HG02571 (cell line): ENCODE data around the gene RFX8.

Experiments
- ATAC-seq: cut with Tn5 transposase; IDR thresholded peaks from one replicate; pipeline ENCODE4 v1.9.1; 2021; ENCODE audit warnings: mild to moderate bottlenecking, moderate library complexity; ENCODE audit not compliant: unreplicated experiment

RFX8 gene

GRCh38 chr2:101415220-101415619, 59.7 kb downstream of the RFX8 start:
- no peak for ATAC-seq

- ATAC-seq = no peak
Measured at GRCh38 chr2:101412092-101412694, 62.7 kb downstream of the RFX8 start.

GRCh38 chr2:101410746-101411145, 64.2 kb downstream of the RFX8 start:
- ATAC-seq = no peak

GRCh38 chr2:101410114-101410513, 64.8 kb downstream of the RFX8 start:
- no peak for ATAC-seq

GRCh38 chr2:101409699-101410098, 65.2 kb downstream of the RFX8 start:
- no peak for ATAC-seq

GRCh38 chr2:101408925-101409324, 66.0 kb downstream of the RFX8 start:
- no peak for ATAC-seq

- no peak for ATAC-seq
Measured at GRCh38 chr2:101405351-101405899, 69.5 kb downstream of the RFX8 start.

GRCh38 chr2:101403745-101404144, 71.2 kb downstream of the RFX8 start:
- ATAC-seq = no peak

GRCh38 chr2:101402630-101403029, 72.3 kb downstream of the RFX8 start:
- ATAC-seq = no peak

GRCh38 chr2:101401906-101402305, 73.0 kb downstream of the RFX8 start:
- ATAC-seq = no peak

GRCh38 chr2:101401326-101401665, 73.6 kb downstream of the RFX8 start:
- no peak for ATAC-seq

- ATAC-seq = no peak
Measured at GRCh38 chr2:101400506-101401325, 74.2 kb downstream of the RFX8 start.

- ATAC-seq = no peak
Measured at GRCh38 chr2:101400048-101400447, 74.9 kb downstream of the RFX8 start.

GRCh38 chr2:101399021-101399799, 75.7 kb downstream of the RFX8 start:
- ATAC-seq = no peak

GRCh38 chr2:101398116-101398821, 76.6 kb downstream of the RFX8 start:
- no peak for ATAC-seq

GRCh38 chr2:101396316-101396717, 78.6 kb downstream of the RFX8 start:
- no peak for ATAC-seq

GRCh38 chr2:101395545-101396315, 79.2 kb downstream of the RFX8 start:
- ATAC-seq = no peak

- ATAC-seq = no peak
Measured at GRCh38 chr2:101388232-101388631, 86.7 kb downstream of the RFX8 start.

- no peak for ATAC-seq
Measured at GRCh38 chr2:101387151-101387834, 87.6 kb downstream of the RFX8 start, which contains the start of gene CREG2. Gene CREG2 (minus strand): TSS chr2:101387503. CDS start chr2:101387457, 46 bp downstream.
